HepG2 (cell line): Measurements from ENCODE around the gene ZMYND8.

Source experiments
- ATF2 ChIP-seq: sonication (generic); formaldehyde crosslinking; IDR thresholded peaks from 2 replicates; pipeline ENCODE4 v1.4.0; 2020; ENCODE audit warnings: missing genetic modification reagents
- POLR2AphosphoS5 ChIP-seq: IDR thresholded peaks from 2 replicates; pipeline ENCODE4 v1.6.1; 2012; ENCODE audit warnings: low read depth, low read length
- TERF1 ChIP-seq: sonication (generic); formaldehyde crosslinking; IDR thresholded peaks from 2 replicates; pipeline ENCODE4 v1.8.0; 2022; ENCODE audit warnings: mild to moderate bottlenecking, missing genetic modification reagents, moderate library complexity
- ZNF414 ChIP-seq: sonication (generic); formaldehyde crosslinking; IDR thresholded peaks from 2 replicates; pipeline ENCODE4 v1.5.0; 2020; ENCODE audit warnings: missing genetic modification reagents
- ZNF839 ChIP-seq: sonication (generic); formaldehyde crosslinking; IDR thresholded peaks from 2 replicates; pipeline ENCODE4 v1.4.0; 2020; ENCODE audit warnings: missing genetic modification reagents, mild to moderate bottlenecking, borderline replicate concordance
- TF ChIP-seq, protein P1 (sequence below): sonication (generic); formaldehyde crosslinking; IDR thresholded peaks from 2 replicates; pipeline ENCODE4 v1.5.0; 2020; ENCODE audit warnings: mild to moderate bottlenecking, missing genetic modification reagents

- TF ChIP-seq ZNF414 (CRISPR knock-in tag) (no peak), POLR2AphosphoS5 (no peak), TERF1 (no peak), ZNF839 (no peak), ATF2 (no peak)
- TF ChIP-seq, protein P1, sequence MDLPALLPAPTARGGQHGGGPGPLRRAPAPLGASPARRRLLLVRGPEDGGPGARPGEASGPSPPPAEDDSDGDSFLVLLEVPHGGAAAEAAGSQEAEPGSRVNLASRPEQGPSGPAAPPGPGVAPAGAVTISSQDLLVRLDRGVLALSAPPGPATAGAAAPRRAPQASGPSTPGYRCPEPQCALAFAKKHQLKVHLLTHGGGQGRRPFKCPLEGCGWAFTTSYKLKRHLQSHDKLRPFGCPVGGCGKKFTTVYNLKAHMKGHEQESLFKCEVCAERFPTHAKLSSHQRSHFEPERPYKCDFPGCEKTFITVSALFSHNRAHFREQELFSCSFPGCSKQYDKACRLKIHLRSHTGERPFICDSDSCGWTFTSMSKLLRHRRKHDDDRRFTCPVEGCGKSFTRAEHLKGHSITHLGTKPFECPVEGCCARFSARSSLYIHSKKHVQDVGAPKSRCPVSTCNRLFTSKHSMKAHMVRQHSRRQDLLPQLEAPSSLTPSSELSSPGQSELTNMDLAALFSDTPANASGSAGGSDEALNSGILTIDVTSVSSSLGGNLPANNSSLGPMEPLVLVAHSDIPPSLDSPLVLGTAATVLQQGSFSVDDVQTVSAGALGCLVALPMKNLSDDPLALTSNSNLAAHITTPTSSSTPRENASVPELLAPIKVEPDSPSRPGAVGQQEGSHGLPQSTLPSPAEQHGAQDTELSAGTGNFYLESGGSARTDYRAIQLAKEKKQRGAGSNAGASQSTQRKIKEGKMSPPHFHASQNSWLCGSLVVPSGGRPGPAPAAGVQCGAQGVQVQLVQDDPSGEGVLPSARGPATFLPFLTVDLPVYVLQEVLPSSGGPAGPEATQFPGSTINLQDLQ (CRISPR knock-in tag) = no peak
These were observed 71.3 kb downstream of the ZMYND8 start for GRCh38 chr20:47285189-47285588.
